SK-N-MC (cell line): ENCODE data around the gene CTTNBP2NL.
"Not testable (repeated sequence)": the region's sequence is repeated elsewhere in the genome, so short reads cannot be mapped to it uniquely, and the experiment has no call there.

Source experiments
- DNase-seq: peaks from one replicate; pipeline ENCODE4 v3.0.0-alpha.2; 2011; ENCODE audit warnings: low read depth, low spot score
- H3K27ac ChIP-seq: fragments of 200-600 bp; sonication (generic); 2 replicates; pipeline ENCODE4 v1.5.1; 2016; ENCODE audit warnings: mixed run types
- H3K36me3 ChIP-seq: fragments of 200-600 bp; sonication (generic); 2 replicates; pipeline ENCODE4 v1.6.1; 2017; ENCODE audit warnings: antibody characterized with exemption, low read length, mixed read lengths; ENCODE audit not compliant: insufficient read depth
- H3K4me3 ChIP-seq: fragments of 200-600 bp; sonication (generic); 2 replicates; pipeline ENCODE4 v1.5.1; 2016
- H3K9ac ChIP-seq: fragments of 200-600 bp; sonication (generic); 2 replicates; pipeline ENCODE4 v1.8.0; 2017; ENCODE audit warnings: mixed run types, mixed read lengths; ENCODE audit not compliant: insufficient read length
- H3K9me3 ChIP-seq: fragments of 200-600 bp; sonication (generic); 2 replicates; pipeline ENCODE4 v1.6.1; 2017; ENCODE audit warnings: low read depth, mild to moderate bottlenecking, antibody characterized with exemption, low read length, moderate library complexity, mixed read lengths
- EZH2 ChIP-seq: fragments of 200-600 bp; sonication (generic); IDR thresholded peaks from one replicate; pipeline ENCODE4 v1.6.1; 2017; ENCODE audit warnings: antibody characterized with exemption
- FOXP2 ChIP-seq: optimal IDR thresholded peaks from 2 replicates; pipeline ENCODE3; 2011; ENCODE audit warnings: mild to moderate bottlenecking, moderate library complexity; ENCODE audit not compliant: insufficient read depth; ENCODE audit errors: extremely low read length, control extremely low read depth
- POLR2AphosphoS5 ChIP-seq: IDR thresholded peaks from 2 replicates; pipeline ENCODE4 v1.6.1; 2012; ENCODE audit warnings: mild to moderate bottlenecking, low read depth, low read length, borderline replicate concordance

CTTNBP2NL gene

DNA sequence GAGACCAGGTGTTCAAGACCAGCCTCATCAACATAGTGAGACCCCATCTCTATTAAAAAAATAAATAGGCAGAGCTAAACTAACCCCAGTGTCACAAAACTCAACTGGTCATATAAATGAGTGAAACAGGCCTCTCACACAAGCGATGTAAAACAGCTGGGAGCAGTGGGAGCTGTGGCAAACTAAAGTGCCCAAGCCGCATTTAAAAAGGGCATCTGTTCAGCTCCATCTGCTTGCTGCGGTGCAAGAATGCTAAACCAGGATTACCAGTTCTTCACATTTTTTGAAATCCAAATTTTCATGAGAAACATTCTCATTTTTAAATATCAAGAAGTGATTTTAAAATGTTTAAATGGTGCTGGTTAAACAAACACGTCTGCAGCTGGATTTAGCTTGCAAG lies 62.7 kb downstream of the CTTNBP2NL start:
- H3K4me3 ChIP-seq = no peak overlapping the region
- H3K36me3 ChIP-seq = peaks cover 15% of the 10 kb centered on the region
- H3K9ac ChIP-seq = no peak overlapping the region
- no peak for DNase-seq
- TF ChIP-seq POLR2AphosphoS5 (no peak), FOXP2 (no peak), EZH2 (no peak)
- no peak overlapping the region for H3K27ac ChIP-seq
- H3K9me3 ChIP-seq = no peaks in the 10 kb centered on the region

GRCh38 chr1:112460615-112461014 lies 64.6 kb downstream of the CTTNBP2NL start:
- Histone ChIP-seq H3K4me3 (no peak overlapping the region), H3K27ac (no peak overlapping the region), H3K9me3 (no peaks in the 10 kb centered on the region), H3K9ac (no peak overlapping the region), H3K36me3 (peaks cover 15% of the 10 kb centered on the region)
- no peak for TF ChIP-seq POLR2AphosphoS5
- TF ChIP-seq FOXP2 = no peak
- no peak for TF ChIP-seq EZH2
- peak; percentile 12 for DNase-seq

DNA sequence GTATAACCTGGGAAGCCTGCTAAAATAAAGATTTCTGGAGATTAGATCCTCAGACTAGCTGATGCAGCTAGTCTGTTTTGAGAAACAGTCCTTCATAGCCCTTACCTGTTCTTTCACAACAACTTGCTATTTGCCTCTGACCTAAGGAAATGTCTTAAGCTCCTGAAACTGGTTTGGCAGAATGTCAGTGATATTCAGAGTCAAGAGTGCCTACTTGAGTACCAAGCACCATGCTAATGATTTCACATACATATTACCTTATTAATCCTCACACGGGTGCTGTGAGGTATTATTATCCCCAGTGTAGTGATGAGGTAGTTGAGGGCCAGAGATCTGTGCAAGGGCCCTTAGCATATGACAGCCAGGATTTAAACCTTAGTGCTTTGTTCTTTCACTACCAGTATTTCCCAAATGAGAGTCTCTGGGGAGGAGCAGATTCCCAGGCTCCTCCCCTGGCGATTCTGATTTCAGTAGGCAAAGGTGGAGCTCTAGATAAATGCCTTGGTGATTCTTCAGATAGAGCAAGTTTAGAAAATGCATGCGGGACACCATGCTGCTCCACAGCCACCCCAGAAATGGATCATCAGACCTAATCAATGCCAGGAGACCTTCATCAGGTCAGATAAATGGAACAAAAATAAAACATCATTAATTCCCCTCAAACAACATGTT lies 65.3 kb downstream of the CTTNBP2NL start:
- H3K36me3 ChIP-seq = peaks cover 8% of the 10 kb centered on the region
- no peak overlapping the region for H3K4me3 ChIP-seq
- no peak for TF ChIP-seq FOXP2
- TF ChIP-seq EZH2 = no peak
- no peak for TF ChIP-seq POLR2AphosphoS5
- no peaks in the 10 kb centered on the region for H3K9me3 ChIP-seq
- no peak for DNase-seq
- H3K27ac ChIP-seq = no peak overlapping the region
- no peak overlapping the region for H3K9ac ChIP-seq

GRCh38 chr1:112462953-112463279 lies 66.9 kb downstream of the CTTNBP2NL start:
- Histone ChIP-seq H3K36me3 (no peaks in the 10 kb centered on the region), H3K27ac (no peak overlapping the region), H3K4me3 (no peak overlapping the region), H3K9ac (no peak overlapping the region), H3K9me3 (no peaks in the 10 kb centered on the region)
- no peak for DNase-seq
- TF ChIP-seq EZH2 (no peak), FOXP2 (no peak), POLR2AphosphoS5 (no peak)

GRCh38 chr1:112464501-112464900 lies 68.5 kb downstream of the CTTNBP2NL start:
- TF ChIP-seq EZH2 = no peak
- no peak for TF ChIP-seq FOXP2
- Histone ChIP-seq H3K9ac (no peak overlapping the region), H3K9me3 (no peaks in the 10 kb centered on the region), H3K36me3 (no peaks in the 10 kb centered on the region), H3K4me3 (no peak overlapping the region), H3K27ac (no peak overlapping the region)
- DNase-seq = no peak

DNA sequence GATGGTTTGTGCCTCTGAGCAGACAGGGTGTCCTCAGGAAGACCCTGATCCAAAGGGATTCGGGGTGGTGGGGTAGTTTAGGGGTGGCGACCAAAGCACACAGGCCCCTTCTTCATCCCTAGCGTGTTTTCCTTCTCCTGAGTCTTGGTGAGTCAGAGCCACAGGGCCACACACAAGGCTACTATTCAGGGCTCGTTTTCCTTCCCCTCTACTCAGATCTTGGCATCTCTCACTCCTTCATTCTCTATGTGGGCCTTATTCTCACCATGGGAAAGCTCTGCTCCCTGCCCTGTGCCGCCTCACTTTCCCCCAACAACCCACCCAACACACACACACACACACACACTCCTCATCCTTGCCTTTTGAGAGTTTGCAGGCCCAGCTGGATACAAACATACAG lies 69.1 kb downstream of the CTTNBP2NL start:
- TF ChIP-seq POLR2AphosphoS5 (no peak), FOXP2 (no peak), EZH2 (no peak)
- Histone ChIP-seq H3K9me3 (no peaks in the 10 kb centered on the region), H3K9ac (no peak overlapping the region), H3K4me3 (no peak overlapping the region), H3K36me3 (no peaks in the 10 kb centered on the region), H3K27ac (no peak overlapping the region)
- DNase-seq = no peak

DNA sequence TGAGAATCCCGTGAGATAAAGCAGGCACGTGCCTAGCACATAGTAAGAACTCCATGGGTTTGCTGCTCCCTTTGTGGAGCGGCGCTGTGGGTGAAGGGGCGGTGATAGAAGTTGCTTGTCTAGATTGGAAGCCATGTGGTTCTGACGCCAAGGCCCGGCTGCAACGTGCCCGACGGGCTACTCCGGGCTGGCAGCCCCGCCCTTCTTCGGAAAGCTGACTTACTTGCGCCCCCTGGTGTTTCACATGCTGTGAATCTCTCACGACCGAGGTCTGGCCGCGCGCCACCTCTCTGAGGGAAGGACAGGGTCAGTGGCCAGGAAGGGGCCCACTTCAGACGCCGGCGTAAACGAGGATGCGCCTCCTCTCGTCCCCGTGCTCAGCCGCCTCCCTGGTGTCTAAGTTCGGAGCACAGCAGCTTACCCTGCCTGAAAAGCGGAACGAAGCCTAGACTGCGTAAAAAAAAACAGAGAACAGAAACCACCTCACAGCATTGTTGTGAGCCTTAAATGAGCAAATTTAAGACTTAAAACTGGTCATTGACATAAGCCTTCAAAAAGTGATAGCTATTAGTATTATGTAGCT lies 70.2 kb downstream of the CTTNBP2NL start:
- Histone ChIP-seq H3K4me3 (peak overlapping the region; percentile 72), H3K9ac (peak overlapping the region; percentile 49), H3K27ac (no peak overlapping the region), H3K9me3 (no peaks in the 10 kb centered on the region), H3K36me3 (no peaks in the 10 kb centered on the region)
- TF ChIP-seq POLR2AphosphoS5 = peak; percentile 44; the same call in 1 of the 2 replicates
- no peak for TF ChIP-seq EZH2
- peak; percentile 23 for TF ChIP-seq FOXP2
- DNase-seq = peak; percentile 68

GRCh38 chr1:112470324-112470723 lies 74.3 kb downstream of the CTTNBP2NL start:
- H3K27ac ChIP-seq, H3K4me3 ChIP-seq, H3K36me3 ChIP-seq, H3K9me3 ChIP-seq, H3K9ac ChIP-seq, DNase-seq: not testable (repeated sequence)

DNA sequence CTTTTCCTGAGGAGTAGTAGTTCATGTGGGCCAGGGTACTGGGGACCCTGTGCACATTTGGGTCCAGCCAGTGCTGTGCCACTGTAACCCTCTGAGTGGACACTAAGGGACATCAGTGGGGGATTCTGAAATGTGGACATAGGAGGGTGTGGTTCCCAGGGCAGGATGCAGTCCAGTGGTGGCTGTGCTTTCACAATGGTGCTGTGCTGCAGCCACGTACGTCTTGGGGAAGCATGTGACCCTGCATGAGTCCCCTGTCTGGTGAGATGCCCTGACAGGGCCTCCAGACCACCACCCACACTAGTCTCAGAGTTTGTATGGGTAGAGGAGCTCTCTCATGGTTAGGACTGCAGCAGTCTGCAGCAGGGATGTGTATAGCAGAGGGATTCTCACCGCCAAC lies 75.0 kb downstream of the CTTNBP2NL start:
- no peak for TF ChIP-seq EZH2
- TF ChIP-seq FOXP2 = no peak
- TF ChIP-seq POLR2AphosphoS5 = no peak
- DNase-seq = no peak
- Histone ChIP-seq H3K9me3 (no peaks in the 10 kb centered on the region), H3K9ac (no peak overlapping the region), H3K27ac (no peak overlapping the region), H3K4me3 (no peak overlapping the region), H3K36me3 (no peaks in the 10 kb centered on the region)

DNA sequence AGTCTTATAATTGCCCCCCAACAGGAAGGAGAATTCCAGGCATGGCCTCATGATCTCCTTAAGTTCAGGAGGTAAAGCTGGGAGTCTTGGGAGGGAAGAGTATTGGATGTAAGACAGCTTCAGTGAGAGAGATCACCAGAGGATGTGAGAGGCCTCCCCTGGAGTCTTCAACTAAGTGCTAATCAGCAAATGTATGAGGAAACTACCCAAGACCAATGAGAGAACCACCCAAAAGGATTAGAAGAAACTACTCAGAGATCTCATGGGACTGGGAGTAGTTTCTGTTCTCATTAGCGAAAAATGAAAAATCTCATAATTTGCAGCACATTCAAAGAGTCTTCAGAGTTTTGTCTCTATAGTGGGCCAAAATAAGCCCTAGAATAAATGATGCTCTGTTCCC lies 76.1 kb downstream of the CTTNBP2NL start:
- no peak for DNase-seq
- Histone ChIP-seq H3K36me3 (no peaks in the 10 kb centered on the region), H3K9me3 (no peaks in the 10 kb centered on the region), H3K9ac (no peak overlapping the region), H3K4me3 (no peak overlapping the region), H3K27ac (no peak overlapping the region)
- TF ChIP-seq POLR2AphosphoS5 (no peak), EZH2 (no peak), FOXP2 (no peak)
